ENCODE data around the gene RBM12.

GRCh38 chr20:35603695-35604448 is 60.8 kb downstream of the RBM12 start:
- no peak for TF ChIP-seq EZH2 (IDR thresholded peaks at IDR 0.05; ENCODE audit: insufficient read depth, low read length)
- TF ChIP-seq CTCF (IDR thresholded peaks at IDR 0.05; ENCODE audit: insufficient read depth, low read depth, low read length), result no peak

Measured in astrocyte (in vitro differentiated cells and primary cell).